Activated T-helper 17 cell treated with anti-CD3 and anti-CD28 coated beads, Interleukin-2, amount 50 U/mL, for 72 hours (primary cell): Measurements from ENCODE around the gene DUSP3. TPM values are rescaled to one million over a fixed set of nuclear protein-coding genes. Genes with fewer than 3 reads are reported as not detected.
A peak's percentile ranks its signal among the peaks of the same experiment; 100 is the strongest.

Experiments used
- ATAC-seq: fragments of 150-1000 bp; cut with Tn5 transposase; replicated peaks from 2 replicates; pipeline ENCODE4 v1.10.0; 2021; ENCODE audit warnings: mild to moderate bottlenecking, moderate library complexity
- H3K27ac Mint-ChIP-seq: one replicate; pipeline ENCODE4 v1.8.0; 2022; ENCODE audit warnings: mixed read lengths
- H3K27me3 Mint-ChIP-seq: one replicate; pipeline ENCODE4 v1.8.0; 2022; ENCODE audit warnings: mixed read lengths
- H3K36me3 Mint-ChIP-seq: one replicate; pipeline ENCODE4 v1.8.0; 2022; ENCODE audit warnings: low read depth, mild to moderate bottlenecking, mixed read lengths
- H3K4me1 Mint-ChIP-seq: one replicate; pipeline ENCODE4 v1.8.0; 2022; ENCODE audit warnings: mixed read lengths
- H3K4me3 Mint-ChIP-seq: one replicate; pipeline ENCODE4 v1.8.0; 2022; ENCODE audit warnings: mild to moderate bottlenecking, mixed read lengths
- H3K9me3 Mint-ChIP-seq: one replicate; pipeline ENCODE4 v1.8.0; 2022; ENCODE audit warnings: mixed read lengths
- total RNA-seq, 2 donors: library from RNA; stranded (reverse); gene quantifications; one replicate each; pipeline ENCODE4 v1.2.3, GENCODE V29; 2022

The DUSP3 gene
- total RNA-seq, 2 donors from 2014 or later, result 10.5 to 21.5 TPM

GRCh38 chr17:43788540-43788939 lies 9.8 kb upstream of the DUSP3 start:
- peaks cover 7% of the 10 kb centered on the region for H3K27me3 Mint-ChIP-seq
- no peaks in the 10 kb centered on the region for H3K9me3 Mint-ChIP-seq
- peaks cover 12% of the 10 kb centered on the region for H3K4me1 Mint-ChIP-seq
- ATAC-seq, result no peak
- no peak overlapping the region for H3K4me3 Mint-ChIP-seq
- no peak overlapping the region for H3K27ac Mint-ChIP-seq
- no peaks in the 10 kb centered on the region for H3K36me3 Mint-ChIP-seq

- ATAC-seq, result no peak
- H3K36me3 Mint-ChIP-seq, result no peaks in the 10 kb centered on the region
- peaks cover 12% of the 10 kb centered on the region for H3K4me1 Mint-ChIP-seq
- H3K4me3 Mint-ChIP-seq, result no peak overlapping the region
- peaks cover 13% of the 10 kb centered on the region for H3K27me3 Mint-ChIP-seq
- no peak overlapping the region for H3K27ac Mint-ChIP-seq
- no peaks in the 10 kb centered on the region for H3K9me3 Mint-ChIP-seq
These were observed 9.0 kb upstream of the DUSP3 start for GRCh38 chr17:43787728-43788127.

DNA sequence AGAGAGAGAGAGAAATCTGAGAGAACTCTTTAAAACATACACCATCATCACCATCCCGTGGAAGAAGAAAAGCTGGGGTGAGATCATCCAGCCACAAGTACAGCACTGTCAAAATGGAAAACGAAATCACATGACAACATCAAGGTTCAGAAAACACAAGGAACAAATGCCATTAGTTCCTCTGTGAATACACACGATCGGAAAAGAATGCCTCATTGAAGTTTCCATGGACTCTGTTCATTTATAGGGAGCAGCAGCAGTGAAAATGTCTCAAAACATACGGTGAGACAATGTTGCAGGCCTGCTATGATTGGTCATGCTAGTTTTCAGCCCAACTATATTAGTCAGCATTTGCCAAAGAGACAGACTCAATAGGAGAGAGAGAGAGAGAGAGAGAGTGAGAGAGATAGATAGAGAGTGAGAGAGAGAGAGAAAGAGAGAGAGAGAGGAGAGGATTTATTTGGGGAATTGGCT lies 5.9 kb upstream of the DUSP3 start:
- Mint-ChIP-seq H3K4me1 (peaks cover 5% of the 10 kb centered on the region), H3K9me3 (no peaks in the 10 kb centered on the region)
- peak; percentile 72 for ATAC-seq

GRCh38 chr17:43784068-43784467 lies 5.3 kb upstream of the DUSP3 start:
- Mint-ChIP-seq H3K4me3 (no peak overlapping the region), H3K9me3 (no peaks in the 10 kb centered on the region), H3K27me3 (peaks cover 26% of the 10 kb centered on the region), H3K27ac (no peak overlapping the region), H3K36me3 (no peaks in the 10 kb centered on the region), H3K4me1 (peaks cover 5% of the 10 kb centered on the region)
- ATAC-seq, result peak; percentile 27

More for the DNA sequence above, 5.9 kb upstream of the DUSP3 start:
- peaks cover 26% of the 10 kb centered on the region for H3K27me3 Mint-ChIP-seq
- H3K4me3 Mint-ChIP-seq, result no peak overlapping the region
- peak overlapping the region; percentile 2 for H3K27ac Mint-ChIP-seq
- no peaks in the 10 kb centered on the region for H3K36me3 Mint-ChIP-seq

DNA sequence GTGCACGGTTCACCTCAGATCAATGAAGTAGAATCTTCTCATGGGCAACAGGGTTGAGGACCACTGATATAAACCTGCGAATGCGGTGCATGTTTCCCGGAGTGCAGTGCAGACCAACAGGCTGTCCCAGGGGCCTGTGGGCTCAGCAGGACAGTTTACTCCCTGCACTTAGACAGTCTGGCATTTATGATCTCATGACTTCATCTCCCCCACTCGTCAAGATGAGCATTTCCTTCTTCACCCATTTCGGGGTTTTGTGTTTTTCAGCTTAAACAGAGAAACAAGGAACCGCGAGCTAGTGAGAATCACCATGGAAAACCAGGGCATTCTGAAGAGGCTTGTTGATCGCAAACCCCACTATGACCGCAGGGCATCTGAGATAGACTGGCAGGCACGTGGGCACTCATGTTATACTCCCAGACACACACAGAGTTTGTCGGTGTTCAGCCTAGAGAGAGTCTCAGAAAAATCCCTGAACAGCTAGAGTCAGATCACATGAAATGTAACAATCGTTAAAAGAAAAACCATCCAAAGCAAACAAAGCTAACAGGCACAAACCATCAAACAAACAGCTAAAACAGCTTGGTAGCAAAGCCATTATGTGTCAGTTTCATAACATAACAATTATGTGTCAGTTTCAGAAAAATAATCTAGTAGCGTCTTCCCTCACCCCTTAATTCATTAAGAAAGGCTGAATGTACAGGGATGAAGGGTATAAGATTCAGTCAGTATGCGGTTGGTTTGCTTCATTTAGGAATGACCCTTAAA lies 4.3 kb upstream of the DUSP3 start:
- Mint-ChIP-seq H3K27me3 (peaks cover 24% of the 10 kb centered on the region), H3K4me3 (no peak overlapping the region), H3K27ac (no peak overlapping the region), H3K36me3 (no peaks in the 10 kb centered on the region), H3K9me3 (no peaks in the 10 kb centered on the region), H3K4me1 (peaks cover 5% of the 10 kb centered on the region)
- no peak for ATAC-seq

GRCh38 chr17:43780135-43780534 lies 1.4 kb upstream of the DUSP3 start, which contains the start of gene CFAP97D1:
CFAP97D1 (plus strand) TSS chr17:43780435; CDS start chr17:43780463, 28 bp downstream.
- Mint-ChIP-seq H3K27me3 (peaks cover 23% of the 10 kb centered on the region), H3K4me1 (peaks cover 5% of the 10 kb centered on the region), H3K36me3 (no peaks in the 10 kb centered on the region), H3K4me3 (peak within 1 kb of the TSS; percentile 75), H3K9me3 (no peaks in the 10 kb centered on the region), H3K27ac (no peak within 1 kb of the TSS)
- ATAC-seq, result no peak

- Mint-ChIP-seq H3K9me3 (no peaks in the 10 kb centered on the region), H3K36me3 (peaks cover 4% of the 10 kb centered on the region), H3K27me3 (peaks cover 23% of the 10 kb centered on the region), H3K4me3 (peak overlapping the region; percentile 75), H3K27ac (no peak overlapping the region), H3K4me1 (no peaks in the 10 kb centered on the region)
- peak; percentile 9 for ATAC-seq
These were observed 658 bp upstream of the DUSP3 start for GRCh38 chr17:43779145-43780125.

DNA sequence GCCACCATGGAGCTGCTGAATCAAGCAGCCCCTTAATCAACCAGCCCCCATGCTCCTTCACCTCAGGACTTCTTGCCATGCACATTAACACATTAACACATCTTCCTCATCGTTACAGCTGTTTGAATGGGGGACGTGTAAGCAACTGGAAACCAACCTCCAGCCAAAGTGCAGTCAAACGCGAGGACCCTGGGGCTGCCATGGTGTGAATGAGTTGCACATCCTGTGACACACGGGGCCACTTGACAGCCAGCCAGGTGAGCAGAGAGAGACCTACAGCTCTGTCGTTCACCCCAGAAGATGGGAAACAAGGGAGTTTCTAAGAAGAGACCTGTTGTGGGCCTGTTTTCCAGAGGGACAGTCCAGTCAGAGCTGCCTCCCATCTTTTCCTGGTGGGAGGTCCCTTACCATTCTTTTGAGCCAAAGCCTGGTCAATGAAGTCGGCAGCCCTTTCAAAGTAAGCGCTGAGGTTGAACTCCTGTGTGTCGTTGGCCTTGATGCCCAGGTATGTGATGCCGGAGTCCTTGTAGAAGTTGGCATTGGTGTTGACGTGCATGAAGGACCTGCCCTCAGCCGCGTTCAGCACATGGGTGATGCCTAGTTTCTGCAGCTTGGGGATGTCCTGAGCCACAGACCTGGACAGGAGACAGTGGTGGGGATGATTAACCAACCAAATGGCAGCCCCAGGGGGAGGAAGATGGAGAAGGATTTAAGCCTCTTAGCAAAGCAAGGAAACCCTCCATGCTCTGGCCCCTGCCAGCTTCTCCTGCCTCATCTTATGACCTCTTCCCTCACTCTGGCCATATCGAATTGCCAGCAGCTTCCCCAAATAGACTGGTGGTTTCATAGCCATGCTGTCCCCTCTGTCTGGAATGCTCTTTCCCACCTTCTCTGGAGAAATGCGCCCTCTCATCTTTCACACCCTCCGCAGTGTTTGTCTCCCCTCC lies 4.2 kb downstream of the DUSP3 start:
- H3K27me3 Mint-ChIP-seq, result no peaks in the 10 kb centered on the region
- peaks cover 49% of the 10 kb centered on the region for H3K36me3 Mint-ChIP-seq
- H3K4me3 Mint-ChIP-seq, result no peak overlapping the region
- no peak overlapping the region for H3K27ac Mint-ChIP-seq
- no peaks in the 10 kb centered on the region for H3K9me3 Mint-ChIP-seq
- no peak for ATAC-seq
- H3K4me1 Mint-ChIP-seq, result no peaks in the 10 kb centered on the region

DNA sequence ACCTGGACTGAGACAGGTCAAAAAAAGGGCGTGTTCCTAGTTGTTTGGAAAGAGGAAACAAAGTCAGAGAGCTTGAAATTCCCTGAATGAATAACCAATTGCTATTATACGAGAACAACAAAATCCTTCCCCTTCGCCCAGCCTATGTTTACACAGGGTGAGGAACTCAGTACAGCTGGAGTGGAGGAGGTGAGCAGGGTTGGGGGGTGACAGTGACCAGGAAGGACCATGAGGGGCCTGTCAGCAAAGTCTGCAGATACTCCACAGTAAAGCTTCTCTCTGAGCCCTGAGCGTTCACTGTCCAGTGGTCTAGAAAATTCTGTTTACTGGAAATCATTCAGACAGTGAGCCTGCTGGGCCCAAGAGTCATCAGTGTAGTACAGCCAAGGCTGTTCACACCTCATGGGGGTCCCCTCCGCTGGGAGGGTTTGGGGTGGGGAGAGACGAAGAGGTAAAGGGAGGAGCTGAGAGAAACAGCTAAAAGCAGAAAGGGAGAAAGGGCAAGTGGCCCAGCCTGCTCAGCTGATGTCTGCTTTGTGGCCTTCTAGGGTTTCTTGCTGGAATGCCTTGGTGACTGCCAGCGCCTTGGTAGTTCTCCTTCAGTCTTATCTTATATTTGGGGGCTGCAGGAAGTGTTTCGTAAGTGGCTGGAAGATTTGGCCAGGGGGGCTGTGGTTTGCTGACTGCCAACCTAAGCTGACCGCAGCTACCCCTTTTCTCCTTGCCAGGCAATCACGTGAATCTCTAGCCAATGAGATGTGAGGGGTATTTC lies 5.7 kb downstream of the DUSP3 start:
- Mint-ChIP-seq H3K9me3 (no peaks in the 10 kb centered on the region), H3K4me3 (no peak overlapping the region), H3K27me3 (no peaks in the 10 kb centered on the region), H3K27ac (no peak overlapping the region), H3K4me1 (no peaks in the 10 kb centered on the region), H3K36me3 (peaks cover 52% of the 10 kb centered on the region)
- ATAC-seq, result no peak

- H3K36me3 Mint-ChIP-seq, result peaks cover 52% of the 10 kb centered on the region
- no peak overlapping the region for H3K27ac Mint-ChIP-seq
- no peak overlapping the region for H3K4me3 Mint-ChIP-seq
- ATAC-seq, result no peak
- H3K9me3 Mint-ChIP-seq, result no peaks in the 10 kb centered on the region
- H3K27me3 Mint-ChIP-seq, result no peaks in the 10 kb centered on the region
- no peaks in the 10 kb centered on the region for H3K4me1 Mint-ChIP-seq
These were observed 7.3 kb downstream of the DUSP3 start for GRCh38 chr17:43771463-43771862.

DNA sequence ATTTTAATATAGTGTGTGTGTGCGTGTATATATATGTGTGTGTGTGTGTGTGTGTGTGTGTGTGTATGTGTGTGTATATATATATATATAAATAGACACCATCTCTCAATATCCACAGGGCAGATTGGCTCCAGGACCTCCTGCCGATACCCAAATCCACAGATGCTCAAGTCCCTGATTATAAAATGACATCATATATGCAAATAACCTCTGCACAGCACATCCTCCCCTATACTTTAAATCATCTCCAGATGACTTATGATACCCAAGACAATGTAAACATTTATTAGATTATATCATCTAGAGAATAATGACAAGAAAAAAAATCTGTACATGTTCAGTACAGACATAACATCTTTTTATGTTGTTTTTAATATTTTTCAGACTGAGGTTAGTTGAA lies 7.8 kb downstream of the DUSP3 start:
- Mint-ChIP-seq H3K9me3 (no peaks in the 10 kb centered on the region), H3K4me1 (no peaks in the 10 kb centered on the region), H3K36me3 (peaks cover 57% of the 10 kb centered on the region), H3K27me3 (no peaks in the 10 kb centered on the region), H3K4me3 (no peak overlapping the region), H3K27ac (no peak overlapping the region)
- ATAC-seq, result no peak

- no peak for ATAC-seq
- Mint-ChIP-seq H3K4me1 (no peaks in the 10 kb centered on the region), H3K9me3 (no peaks in the 10 kb centered on the region), H3K36me3 (peaks cover 58% of the 10 kb centered on the region), H3K27ac (no peak overlapping the region), H3K4me3 (no peak overlapping the region), H3K27me3 (no peaks in the 10 kb centered on the region)
These were observed 8.9 kb downstream of the DUSP3 start for GRCh38 chr17:43769859-43770258.

- Mint-ChIP-seq H3K4me3 (no peak overlapping the region), H3K4me1 (no peaks in the 10 kb centered on the region), H3K36me3 (peaks cover 55% of the 10 kb centered on the region), H3K27ac (no peak overlapping the region), H3K9me3 (no peaks in the 10 kb centered on the region), H3K27me3 (no peaks in the 10 kb centered on the region)
- no peak for ATAC-seq
These were observed 9.4 kb downstream of the DUSP3 start for GRCh38 chr17:43769426-43769825.
